GM18511 (cell line): ENCODE data around the gene PRRX2.
A peak's percentile ranks its signal among the peaks of the same experiment; 100 is the strongest.
"Not testable (repeated sequence)": the region's sequence is repeated elsewhere in the genome, so short reads cannot be mapped to it uniquely, and the experiment has no call there.

Experiments
- ATAC-seq: cut with Tn5 transposase; IDR thresholded peaks from one replicate; pipeline ENCODE4 v1.9.1; 2021; ENCODE audit warnings: mild to moderate bottlenecking, moderate library complexity; ENCODE audit not compliant: unreplicated experiment

The PRRX2 gene

DNA sequence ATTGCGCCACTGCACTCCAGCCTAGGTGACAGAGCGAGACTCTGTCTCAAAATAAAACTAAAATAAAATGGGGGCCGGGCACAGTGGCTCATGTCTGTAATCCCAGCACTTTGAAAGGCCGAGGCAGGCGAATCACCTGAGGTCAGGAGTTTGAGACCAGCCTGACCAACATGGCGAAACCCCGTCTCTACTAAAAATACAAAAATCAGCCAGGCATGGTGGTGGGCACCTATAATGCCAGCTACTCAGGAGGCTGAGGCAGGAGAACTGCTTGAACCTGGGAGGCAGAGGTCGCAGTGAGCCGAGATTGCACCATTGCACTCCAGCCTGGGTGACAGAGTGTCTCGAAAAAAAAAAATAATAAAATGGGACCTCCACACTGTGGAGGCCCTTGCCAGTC is 29.1 kb upstream of the PRRX2 start:
- not testable (repeated sequence) for ATAC-seq

DNA sequence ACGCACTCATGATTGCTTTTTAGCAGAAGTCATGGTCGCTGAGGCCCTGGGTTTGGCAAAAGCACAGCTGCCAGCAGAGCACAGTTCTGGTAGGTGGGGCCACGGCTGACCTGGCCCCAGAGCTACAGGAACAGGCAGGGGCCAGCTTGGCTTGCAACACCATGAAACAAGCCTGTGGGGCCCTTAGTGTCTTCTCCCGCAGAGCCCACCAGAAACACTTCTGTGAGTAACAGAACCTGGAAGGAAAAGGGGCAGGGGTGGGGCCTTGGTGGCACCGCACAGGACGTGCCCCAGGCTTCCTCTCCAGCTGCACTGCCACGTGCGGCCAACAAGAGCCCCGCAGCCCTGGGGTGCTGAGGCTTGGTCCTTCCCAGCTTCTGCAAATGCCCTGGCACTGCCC is 28.3 kb upstream of the PRRX2 start:
- no peak for ATAC-seq

GRCh38 chr9:129637673-129638439 is 27.6 kb upstream of the PRRX2 start:
- ATAC-seq: no peak

GRCh38 chr9:129639034-129639630 is 26.3 kb upstream of the PRRX2 start:
- no peak for ATAC-seq

DNA sequence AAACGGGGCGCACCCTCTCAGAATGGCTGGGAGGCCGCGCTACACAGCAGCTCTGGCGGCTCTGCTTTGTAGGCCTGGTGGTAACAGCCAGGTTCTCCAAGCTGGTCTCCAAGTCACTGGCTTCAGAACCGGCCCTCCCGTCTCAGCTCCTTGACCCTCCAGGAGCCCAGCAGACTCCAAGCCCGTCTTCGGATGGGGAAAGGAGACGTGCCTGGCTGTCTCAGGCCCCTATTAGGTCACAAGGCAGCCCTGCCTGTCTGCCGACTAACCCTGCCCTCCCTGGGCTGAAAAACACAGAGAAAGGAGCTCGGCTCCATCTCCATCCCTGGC is 25.7 kb upstream of the PRRX2 start:
- no peak for ATAC-seq

DNA sequence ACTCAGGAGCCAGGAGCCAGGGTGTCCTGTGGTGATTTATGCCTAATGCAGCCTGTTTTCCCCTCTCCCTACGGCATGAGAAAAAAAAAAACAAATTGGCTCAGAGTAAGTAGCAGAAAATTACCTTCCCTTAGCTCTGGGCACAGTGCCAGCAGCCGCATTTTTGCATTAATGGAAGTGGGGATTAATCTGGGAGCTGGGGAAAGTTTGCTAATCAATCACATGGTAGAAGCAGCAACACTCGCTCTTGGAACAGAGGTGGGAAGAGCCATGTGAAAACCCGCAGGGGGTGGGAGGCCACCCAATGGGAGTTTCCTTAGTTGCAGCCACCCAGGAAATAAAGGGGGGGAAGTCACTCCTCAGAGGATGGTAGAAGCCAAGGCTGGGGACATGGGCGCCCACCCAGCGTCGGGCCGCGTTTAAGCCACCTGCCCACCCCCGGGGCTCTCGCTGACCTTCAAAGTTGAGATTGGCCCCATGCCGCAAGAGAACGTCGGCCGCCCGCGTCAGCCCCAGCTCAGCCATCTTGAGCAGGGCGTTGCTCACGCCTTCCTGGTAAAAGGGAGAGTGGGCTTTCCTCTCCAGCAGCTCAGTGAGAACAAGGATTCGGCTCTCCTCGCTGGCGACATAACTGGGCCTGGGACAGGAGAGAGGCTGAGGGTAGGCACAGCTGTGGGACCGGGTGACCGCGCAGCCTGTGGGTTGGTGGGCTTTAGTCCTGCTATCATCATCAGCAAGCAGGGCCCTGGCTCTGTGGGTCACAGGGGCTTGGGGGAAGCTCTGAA is 25.2 kb upstream of the PRRX2 start:
- ATAC-seq: no peak

GRCh38 chr9:129640871-129641749 is 24.3 kb upstream of the PRRX2 start:
- no peak for ATAC-seq

DNA sequence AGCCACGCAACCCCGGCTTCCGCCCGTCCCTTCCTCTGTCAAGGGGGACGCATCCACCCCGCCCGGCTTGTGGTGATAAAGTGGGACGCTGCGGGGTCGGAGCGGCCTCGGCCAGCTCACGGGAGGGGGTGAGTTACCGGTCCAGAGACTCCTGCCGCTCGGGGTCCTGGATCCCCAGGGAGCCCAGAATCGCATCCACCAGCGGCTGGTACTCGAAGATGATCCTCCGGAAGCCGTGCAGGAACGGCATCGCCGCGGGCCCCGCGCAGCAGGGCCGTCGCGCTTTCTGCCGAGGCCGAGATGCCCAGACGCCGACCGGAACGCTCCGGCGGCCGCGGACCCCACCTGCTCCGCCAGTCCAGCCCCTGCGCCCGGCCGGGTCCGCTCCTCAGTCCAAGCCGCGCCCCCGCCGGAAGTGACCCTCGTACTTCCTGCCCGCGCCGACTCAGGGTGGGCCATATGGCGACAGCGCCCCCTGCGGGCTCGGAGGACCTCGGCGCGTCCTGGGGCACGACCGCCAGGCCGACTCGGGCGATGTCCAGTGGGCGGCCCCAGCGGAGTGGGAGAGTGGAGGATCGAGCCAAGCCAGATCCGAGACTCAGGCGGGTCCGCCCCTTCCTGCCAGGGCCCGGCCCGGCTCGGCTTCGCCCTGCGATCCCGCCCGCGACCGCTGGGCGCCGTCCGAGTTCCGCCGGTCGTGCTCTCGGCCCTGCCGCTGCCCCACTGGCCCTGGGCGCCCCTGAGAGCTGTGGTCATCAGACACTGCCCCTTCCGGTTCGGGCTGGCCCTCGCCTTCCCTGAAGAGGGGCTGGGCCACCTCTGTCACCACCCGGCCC is 23.5 kb upstream of the PRRX2 start, which contains the start of gene ASB6:
TSS of gene ASB6 (minus strand) at position 402 of the 836 bp plus-strand sequence. CDS start at position 250, 152 bp downstream.
- peak; percentile 91 for ATAC-seq

GRCh38 chr9:129643706-129644105 is 21.7 kb upstream of the PRRX2 start:
- ATAC-seq: no peak

DNA sequence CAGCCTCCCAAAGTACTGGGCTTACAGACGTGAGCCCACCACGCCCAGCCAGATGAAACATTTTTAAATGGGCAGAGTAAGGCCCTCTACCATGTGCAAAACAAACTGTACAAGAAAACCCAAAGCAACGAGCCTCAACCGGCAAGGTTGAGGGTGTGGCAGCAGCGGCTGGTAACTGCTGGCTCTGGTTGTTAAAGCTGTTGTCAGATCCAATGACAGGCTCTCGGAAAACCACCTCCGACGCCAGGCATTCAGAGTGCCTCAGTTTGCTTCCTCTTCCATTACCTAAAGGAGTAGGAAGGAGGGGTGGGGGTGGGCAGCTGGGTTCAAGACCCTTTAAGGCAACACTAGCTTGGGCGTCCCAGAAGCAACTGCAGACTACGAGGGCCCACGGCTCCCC is 21.1 kb upstream of the PRRX2 start:
- no peak for ATAC-seq

- no peak for ATAC-seq
These were observed 20.5 kb upstream of the PRRX2 start for GRCh38 chr9:129644902-129645301.

- no peak for ATAC-seq
These were observed 19.2 kb upstream of the PRRX2 start for GRCh38 chr9:129646252-129646651.

DNA sequence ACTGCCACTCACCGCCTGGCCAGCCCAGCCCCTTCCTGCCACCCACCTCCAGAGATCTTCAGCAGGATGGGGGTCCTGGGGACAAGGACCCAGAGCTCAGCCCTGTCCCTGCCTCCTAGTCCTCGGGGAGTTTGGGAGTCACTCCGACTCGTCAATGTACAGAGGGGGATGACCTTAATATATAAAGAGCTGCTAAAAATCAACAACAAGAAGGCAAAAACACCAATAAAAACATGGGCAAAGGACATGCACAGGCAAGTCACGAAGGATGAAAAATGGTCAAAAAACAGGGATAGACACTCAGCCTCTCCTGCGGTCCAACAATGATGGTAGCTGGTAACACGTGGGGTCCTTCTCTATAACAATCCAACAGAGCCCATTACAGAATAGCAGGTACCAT is 18.8 kb upstream of the PRRX2 start:
- no peak for ATAC-seq

- no peak for ATAC-seq
These were observed 17.8 kb upstream of the PRRX2 start for GRCh38 chr9:129647635-129648034.

DNA sequence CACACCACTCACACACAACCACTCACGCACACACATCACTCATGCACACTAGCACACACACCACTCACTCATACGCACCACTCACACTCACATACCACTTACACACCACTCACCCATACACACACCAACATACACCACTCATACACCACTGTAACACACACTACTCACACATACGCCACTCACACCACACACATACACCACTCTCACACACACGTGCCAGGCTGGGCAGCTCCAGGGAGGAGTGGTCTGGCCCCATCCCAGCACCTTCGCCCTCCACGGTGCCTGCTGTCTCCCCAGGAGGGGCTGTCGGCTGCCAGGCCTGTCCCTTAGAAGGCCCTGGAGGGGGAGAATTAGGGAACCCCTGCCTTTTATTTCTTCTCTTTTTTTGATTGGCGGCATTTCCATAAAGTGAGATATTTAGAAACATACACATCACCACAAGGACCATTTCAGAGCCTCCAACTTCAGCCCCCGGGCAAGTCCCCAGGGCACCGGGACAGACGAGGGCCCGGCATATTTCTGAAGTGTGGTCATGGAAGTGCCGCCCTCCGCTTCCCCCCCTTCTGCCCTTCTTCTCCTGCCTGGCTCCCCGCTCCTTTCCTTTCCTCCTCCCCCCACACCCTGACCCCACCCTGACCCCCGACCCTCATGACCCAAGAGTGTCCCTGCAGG is 17.2 kb upstream of the PRRX2 start:
- ATAC-seq: no peak

DNA sequence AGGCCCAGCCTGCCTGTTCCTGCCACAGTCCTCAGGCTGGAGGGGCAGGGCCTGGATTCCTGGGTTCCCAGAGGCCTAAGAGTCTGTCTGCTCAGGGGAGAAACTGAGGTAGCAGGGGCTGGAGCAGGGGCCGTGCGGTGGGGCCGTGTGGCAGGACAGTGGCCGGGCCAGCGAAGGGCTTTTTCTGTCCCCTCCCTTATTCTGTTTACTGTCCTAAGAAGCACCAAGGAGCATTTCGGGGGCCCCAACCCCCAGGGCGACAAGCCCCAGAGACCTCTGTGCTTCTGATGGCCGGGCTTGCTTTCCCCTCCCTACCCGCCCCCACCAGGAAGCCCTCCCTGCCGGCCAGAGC is 16.7 kb upstream of the PRRX2 start:
- no peak for ATAC-seq

GRCh38 chr9:129649726-129650679 is 15.4 kb upstream of the PRRX2 start:
- ATAC-seq: no peak

DNA sequence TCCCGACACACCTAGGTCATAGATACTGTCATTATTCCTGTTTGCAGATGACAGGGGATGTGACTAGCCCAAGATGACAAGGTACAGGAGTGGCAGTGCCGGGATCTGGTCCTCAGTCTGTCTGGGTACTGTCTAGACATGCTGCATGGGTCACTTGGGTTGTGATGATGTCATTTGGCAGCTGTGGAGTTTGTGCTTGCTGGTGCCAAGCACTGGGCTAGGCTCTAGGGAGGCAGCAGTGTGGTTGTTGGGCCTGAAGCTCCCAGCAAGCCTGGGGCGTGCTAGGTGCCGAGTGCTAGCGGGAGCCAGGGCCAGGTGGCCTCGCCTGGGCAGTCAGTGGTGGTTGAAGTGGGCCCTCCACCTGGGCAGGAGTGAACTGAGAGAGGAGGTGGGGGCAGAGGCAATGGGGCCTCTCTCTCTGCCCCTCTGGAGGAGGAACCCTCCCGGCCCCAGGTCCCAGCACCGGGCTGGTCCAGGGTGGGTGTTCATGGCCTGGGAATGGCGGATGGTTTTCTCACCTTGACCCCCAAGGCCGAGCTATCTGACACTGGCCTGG is 14.7 kb upstream of the PRRX2 start:
- no peak for ATAC-seq
